Gastrocnemius medialis (tissue), 4 donors: Measurements from ENCODE around the gene MEOX2. TPM values are rescaled to one million over a fixed set of nuclear protein-coding genes. Genes with fewer than 3 reads are reported as not detected.

Experiments
- ATAC-seq, 2 donors: fragments of 150-250 bp; one replicate each; pipeline ENCODE4 v1.9.1; 2016
- DNase-seq, 2 donors: peaks; one replicate each; pipeline ENCODE4 v3.0.0-alpha.2; 2019
- H3K27ac ChIP-seq, 4 donors: fragments of 200-600 bp; sonication (generic); 1 replicate in 1 of 4; 2 replicates in 3 of 4; pipeline ENCODE4 v1.5.1; 2016 to 2018; ENCODE audit warnings: mild to moderate bottlenecking in 2 of 4, moderate library complexity in 1 of 4
- H3K27me3 ChIP-seq, 3 donors: fragments of 200-600 bp; sonication (generic) in 2 of 3; 1 replicate in 1 of 3; 2 replicates in 2 of 3; pipeline versions ENCODE4 v1.5.1 to v1.6.0; 2016 to 2019; ENCODE audit warnings: mild to moderate bottlenecking in 1 of 3, moderate library complexity in 1 of 3
- H3K36me3 ChIP-seq, 2 donors: fragments of 200-600 bp; sonication (generic) in 1 of 2; one replicate each; pipeline ENCODE4 v1.5.1; 2017 to 2018
- H3K4me1 ChIP-seq, 2 donors: fragments of 200-600 bp; sonication (generic) in 1 of 2; one replicate each; pipeline ENCODE4 v1.5.1; 2016 to 2017; ENCODE audit warnings: mild to moderate bottlenecking in 2 of 2
- H3K4me3 ChIP-seq, 4 donors: fragments of 200-600 bp; sonication (generic) in 3 of 4; 1 replicate in 1 of 4; 2 replicates in 3 of 4; pipeline ENCODE4 v1.5.1; 2016 to 2019; ENCODE audit warnings: mild to moderate bottlenecking in 2 of 4
- H3K9me3 ChIP-seq, 3 donors: fragments of 200-600 bp; sonication (generic) in 2 of 3; 1 replicate in 1 of 3; 2 replicates in 2 of 3; pipeline ENCODE4 v1.5.1; 2016 to 2019
- CTCF ChIP-seq, 5 experiments: fragments of 450-650 bp in 3 of 5; fragments of 200-600 bp in 2 of 5; sonication (generic) in 2 of 5; IDR thresholded peaks in 4 of 5; conservative IDR thresholded peaks in 1 of 5; 1 replicate in 4 of 5; 2 replicates in 1 of 5; pipeline ENCODE4 v1.5.1; 2016 to 2019; ENCODE audit warnings: antibody characterized with exemption in 5 of 5, mild to moderate bottlenecking in 3 of 5, moderate library complexity in 3 of 5
- POLR2A ChIP-seq, 2 donors: fragments of 450-650 bp; IDR thresholded peaks; one replicate each; pipeline ENCODE4 v1.6.1; 2017; ENCODE audit warnings: antibody characterized with exemption in 2 of 2, mild to moderate bottlenecking in 2 of 2, moderate library complexity in 2 of 2
- in situ Hi-C, 4 donors: fragments of 200-750 bp; cut with MboI; loops; one replicate each; pipeline versions ENCODE4 v1.15.0 to v1.8.0; 2017; ENCODE audit warnings: low sequenced_read_pairs in 4 of 4
- intact Hi-C: fragments of 100-400 bp; cut with DNase I; formaldehyde crosslinking; loops from one replicate; pipeline ENCODE4 v1.15.1; 2023; ENCODE audit warnings: low total_unique reads
- total RNA-seq, 4 donors: library from RNA; depleted of rRNA; stranded (reverse); fragments of >200 nt; gene quantifications; one replicate each; pipeline versions ENCODE4 v1.1.0 to v1.2.3, GENCODE V29; 2016

MEOX2 gene
- total RNA-seq, 4 donors from 2014 or later, result 4.3 to 16.2 (median 7.3) TPM

GRCh38 chr7:15606561-15606960, 79.9 kb downstream of the MEOX2 start:
- intact Hi-C loops, result no loop called here
- TF ChIP-seq CTCF (IDR thresholded peaks at IDR 0.05 in 4 of 5, conservative IDR thresholded peaks at IDR 0.05 in 1 of 5), result no peak
- TF ChIP-seq POLR2A (IDR thresholded peaks at IDR 0.05), result no peak
- in situ Hi-C loops, result no loop called here
- no peaks in the 10 kb centered on the region for H3K36me3 ChIP-seq
- no peaks in the 10 kb centered on the region for H3K9me3 ChIP-seq
- H3K4me1 ChIP-seq, result no peaks in the 10 kb centered on the region
- H3K4me3 ChIP-seq, result no peak overlapping the region
- ATAC-seq, result no peak
- DNase-seq, result no peak
- H3K27me3 ChIP-seq, result no peaks in the 10 kb centered on the region
- no peak overlapping the region for H3K27ac ChIP-seq

GRCh38 chr7:15604166-15604565, 82.3 kb downstream of the MEOX2 start:
- Histone ChIP-seq H3K27ac (no peak overlapping the region), H3K36me3 (no peaks in the 10 kb centered on the region), H3K9me3 (no peaks in the 10 kb centered on the region), H3K27me3 (no peaks in the 10 kb centered on the region), H3K4me1 (no peaks in the 10 kb centered on the region), H3K4me3 (no peak overlapping the region)
- ATAC-seq (no peak), DNase-seq (no peak)
- no peak for TF ChIP-seq POLR2A (IDR thresholded peaks at IDR 0.05)
- no peak for TF ChIP-seq CTCF (IDR thresholded peaks at IDR 0.05 in 4 of 5, conservative IDR thresholded peaks at IDR 0.05 in 1 of 5)
- in situ Hi-C loops, result no loop called here
- intact Hi-C loops, result no loop called here

GRCh38 chr7:15603124-15603523, 83.4 kb downstream of the MEOX2 start:
- no peaks in the 10 kb centered on the region for H3K4me1 ChIP-seq
- DNase-seq (no peak), ATAC-seq (no peak)
- in situ Hi-C loops, result no loop called here
- H3K27me3 ChIP-seq, result no peaks in the 10 kb centered on the region
- no peak overlapping the region for H3K27ac ChIP-seq
- intact Hi-C loops, result no loop called here
- TF ChIP-seq CTCF (IDR thresholded peaks at IDR 0.05 in 4 of 5, conservative IDR thresholded peaks at IDR 0.05 in 1 of 5) (no peak), POLR2A (IDR thresholded peaks at IDR 0.05) (no peak)
- no peaks in the 10 kb centered on the region for H3K36me3 ChIP-seq
- no peaks in the 10 kb centered on the region for H3K9me3 ChIP-seq
- H3K4me3 ChIP-seq, result no peak overlapping the region

- TF ChIP-seq POLR2A (IDR thresholded peaks at IDR 0.05) (no peak), CTCF (IDR thresholded peaks at IDR 0.05 in 4 of 5, conservative IDR thresholded peaks at IDR 0.05 in 1 of 5) (no peak)
- no peak overlapping the region for H3K27ac ChIP-seq
- no peaks in the 10 kb centered on the region for H3K9me3 ChIP-seq
- intact Hi-C loops (no loop called here), in situ Hi-C loops (no loop called here)
- H3K4me1 ChIP-seq, result no peaks in the 10 kb centered on the region
- H3K27me3 ChIP-seq, result no peaks in the 10 kb centered on the region
- DNase-seq (no peak), ATAC-seq (no peak)
- no peaks in the 10 kb centered on the region for H3K36me3 ChIP-seq
- H3K4me3 ChIP-seq, result no peak overlapping the region
Measured at GRCh38 chr7:15602236-15602635, 84.2 kb downstream of the MEOX2 start.

- TF ChIP-seq POLR2A (IDR thresholded peaks at IDR 0.05), result no peak
- TF ChIP-seq CTCF (IDR thresholded peaks at IDR 0.05 in 4 of 5, conservative IDR thresholded peaks at IDR 0.05 in 1 of 5), result no peak
- no peak for ATAC-seq
- Histone ChIP-seq H3K4me3 (no peak overlapping the region), H3K27ac (no peak overlapping the region), H3K36me3 (no peaks in the 10 kb centered on the region), H3K27me3 (no peaks in the 10 kb centered on the region), H3K9me3 (no peaks in the 10 kb centered on the region), H3K4me1 (no peaks in the 10 kb centered on the region)
- no peak for DNase-seq
- in situ Hi-C loops (no loop called here), intact Hi-C loops (no loop called here)
Measured at GRCh38 chr7:15601175-15601574, 85.3 kb downstream of the MEOX2 start.
